T-cell (primary cell): ENCODE results near the gene MICU1. TPM values are rescaled to one million over a fixed set of nuclear protein-coding genes. Genes with fewer than 3 reads are reported as not detected.
"Not testable (repeated sequence)": the region's sequence is repeated elsewhere in the genome, so short reads cannot be mapped to it uniquely, and the experiment has no call there.

Source experiments
- ATAC-seq, 4 experiments: fragments of 200-7000 bp in 3 of 4; fragments of 150-1000 bp in 1 of 4; cut with Tn5 transposase; replicated peaks in 1 of 4; 1 replicate in 3 of 4; 2 replicates in 1 of 4; pipeline ENCODE4 v1.10.0; 2021; ENCODE audit warnings: moderate library complexity in 3 of 4, mild to moderate bottlenecking in 2 of 4, moderate number of reproducible peaks in 1 of 4
- CTCF ChIA-PET, 2 donors: fragments of 300-600 bp; sonication (Branson Sonifier 250); formaldehyde crosslinking; loops; one replicate each; lab custom pipeline; 2022; ENCODE audit warnings: antibody characterized with exemption in 2 of 2; lab: Charles Lee
- POLR2A ChIA-PET, 2 donors: fragments of 300-600 bp; sonication (Branson Sonifier 250); formaldehyde crosslinking; loops; one replicate each; lab custom pipeline; 2022; ENCODE audit warnings: antibody characterized with exemption in 2 of 2; lab: Charles Lee
- DNase-seq, 35 experiments: peaks; one replicate each; pipeline versions ENCODE4 v3.0.0 to v3.0.0-alpha.2; 2013 to 2023
- H3K27ac ChIP-seq: one replicate; pipeline ENCODE4 v1.5.1; 2013; ENCODE audit warnings: low read length
- H3K27me3 ChIP-seq, 2 experiments: replicated peaks in 1 of 2; 1 replicate in 1 of 2; 2 replicates in 1 of 2; pipeline versions ENCODE4 v1.6.1 to v1.7.0; 2013; ENCODE audit warnings: low read length in 1 of 2, mixed read lengths in 1 of 2; ENCODE audit not compliant: control insufficient read depth in 2 of 2, insufficient read depth in 2 of 2; ENCODE audit errors: extremely low read depth in 1 of 2
- H3K36me3 ChIP-seq, 2 donors: 1 replicate in 1 of 2; 2 replicates in 1 of 2; pipeline versions ENCODE4 v1.6.1 to v1.7.0; 2013; ENCODE audit warnings: low read length in 1 of 2; ENCODE audit not compliant: control insufficient read depth in 2 of 2, insufficient read depth in 1 of 2; ENCODE audit errors: extremely low read depth in 1 of 2
- H3K4me1 ChIP-seq, 2 experiments: 1 replicate in 1 of 2; 2 replicates in 1 of 2; pipeline versions ENCODE4 v1.6.1 to v1.7.0; 2013; ENCODE audit warnings: low read length in 2 of 2, mixed read lengths in 1 of 2; ENCODE audit not compliant: insufficient read depth in 2 of 2, control insufficient read depth in 1 of 2; ENCODE audit errors: extremely low read depth in 1 of 2
- H3K4me3 ChIP-seq, 2 donors: 1 replicate in 1 of 2; 2 replicates in 1 of 2; pipeline versions ENCODE4 v1.5.1 to v1.7.0; 2013; ENCODE audit warnings: mild to moderate bottlenecking in 2 of 2, low read length in 1 of 2, moderate library complexity in 1 of 2; ENCODE audit not compliant: control insufficient read depth in 1 of 2; ENCODE audit errors: extremely low read depth in 1 of 2
- H3K9me3 ChIP-seq: 2 replicates; pipeline ENCODE4 v1.7.0; 2013
- H3K27ac Mint-ChIP-seq, 2 donors: one replicate each; pipeline ENCODE4 v1.8.0; 2020 to 2021; ENCODE audit warnings: mild to moderate bottlenecking in 2 of 2, mixed read lengths in 2 of 2
- H3K27me3 Mint-ChIP-seq, 2 donors: one replicate each; pipeline ENCODE4 v1.8.0; 2021 to 2022; ENCODE audit warnings: mixed read lengths in 2 of 2
- H3K36me3 Mint-ChIP-seq: one replicate; pipeline ENCODE4 v1.8.0; 2021; ENCODE audit warnings: mixed read lengths
- H3K4me1 Mint-ChIP-seq, 3 donors: one replicate each; pipeline ENCODE4 v1.8.0; 2020 to 2022; ENCODE audit warnings: mixed read lengths in 3 of 3, mild to moderate bottlenecking in 1 of 3
- H3K4me3 Mint-ChIP-seq, 3 donors: one replicate each; pipeline ENCODE4 v1.8.0; 2020 to 2022; ENCODE audit warnings: mild to moderate bottlenecking in 3 of 3, mixed read lengths in 3 of 3, moderate library complexity in 3 of 3
- H3K9me3 Mint-ChIP-seq, 3 donors: one replicate each; pipeline ENCODE4 v1.8.0; 2020 to 2022; ENCODE audit warnings: mixed read lengths in 3 of 3
- WGBS: methylation state at CpG from one replicate; pipeline ENCODE4 v1.1.5; 2013; ENCODE audit warnings: missing lambda C conversion rate; ENCODE audit not compliant: insufficient coverage; 5-methylcytosine and 5-hydroxymethylcytosine counted together
- total RNA-seq, 35 experiments: library from RNA in 6 of 35; stranded (reverse) in 6 of 35; fragments of 120-200 nt in 1 of 35; gene quantifications; one replicate each; pipeline versions ENCODE4 v1.2.1 to v1.2.4 and lab custom pipeline; 2013 to 2026

The MICU1 gene
- total RNA-seq, 5 donors from 2014 or later (not counting 1 experiment from before 2014, with no cell fraction given) = 16.9 to 23.3 (median 19.9) TPM

- DNase-seq = no peak
- Mint-ChIP-seq H3K9me3 (no peaks in the 10 kb centered on the region), H3K36me3 (peaks cover 24% of the 10 kb centered on the region), H3K27ac (no peak overlapping the region), H3K4me1 (no peaks in the 10 kb centered on the region), H3K4me3 (no peak overlapping the region), H3K27me3 (no peaks in the 10 kb centered on the region)
- H3K36me3 ChIP-seq = no peaks in the 10 kb centered on the region
- no peak for ATAC-seq
- no peaks in the 10 kb centered on the region for H3K4me1 ChIP-seq
- POLR2A ChIA-PET = interaction anchor here (0.5 to 0.6 kb wide), 2 partner anchors 336 to 687 kb away, joined by 3 to 14 read pairs; partner anchors contain the start of gene VSIR (in 1 of the 2)
- no peaks in the 10 kb centered on the region for H3K27me3 ChIP-seq
- no peaks in the 10 kb centered on the region for H3K9me3 ChIP-seq
- no peak overlapping the region for H3K27ac ChIP-seq
- no peak overlapping the region for H3K4me3 ChIP-seq
- CTCF ChIA-PET = no interaction called here
Observed at GRCh38 chr10:72460284-72460876, 165.5 kb downstream of the MICU1 start.

- peaks cover 21% of the 10 kb centered on the region for H3K36me3 Mint-ChIP-seq
- CTCF ChIA-PET = no interaction called here
- no peak for ATAC-seq
- H3K36me3 ChIP-seq = no peaks in the 10 kb centered on the region
- H3K27ac ChIP-seq = no peak overlapping the region
- H3K9me3 Mint-ChIP-seq = no peaks in the 10 kb centered on the region
- no peaks in the 10 kb centered on the region for H3K27me3 Mint-ChIP-seq
- H3K4me1 ChIP-seq = no peaks in the 10 kb centered on the region
- no peak overlapping the region for H3K27ac Mint-ChIP-seq
- no peaks in the 10 kb centered on the region for H3K27me3 ChIP-seq
- WGBS = no CpG with 5 or more reads among the region's 3 CpGs
- no peak overlapping the region for H3K4me3 ChIP-seq
- H3K4me3 Mint-ChIP-seq = no peak overlapping the region
- H3K4me1 Mint-ChIP-seq = no peaks in the 10 kb centered on the region
- no peak for DNase-seq
- no peaks in the 10 kb centered on the region for H3K9me3 ChIP-seq
- POLR2A ChIA-PET = no interaction called here
Observed at GRCh38 chr10:72459301-72459700, 166.6 kb downstream of the MICU1 start.

GRCh38 chr10:72455889-72456595 is 169.8 kb downstream of the MICU1 start:
- Histone ChIP-seq H3K4me3 (no peak overlapping the region), H3K9me3 (no peaks in the 10 kb centered on the region), H3K27ac (no peak overlapping the region), H3K36me3 (no peaks in the 10 kb centered on the region), H3K4me1 (no peaks in the 10 kb centered on the region), H3K27me3 (no peaks in the 10 kb centered on the region)
- Mint-ChIP-seq H3K36me3 (peaks cover 25% of the 10 kb centered on the region), H3K4me3 (no peak overlapping the region), H3K27me3 (no peaks in the 10 kb centered on the region), H3K4me1 (no peaks in the 10 kb centered on the region), H3K27ac (no peak overlapping the region), H3K9me3 (no peaks in the 10 kb centered on the region)
- DNase-seq (no peak), ATAC-seq (no peak)
- POLR2A ChIA-PET = interaction anchor here (0.6 to 0.7 kb wide), 3 partner anchors 13 to 231 kb away, joined by 3 to 6 read pairs (median 5); no protein-coding TSS in a partner anchor
- CTCF ChIA-PET = no interaction called here
- WGBS = 100% methylated on average over 1 of the region's 3 CpGs

GRCh38 chr10:72449941-72450441 is 175.9 kb downstream of the MICU1 start:
- no peaks in the 10 kb centered on the region for H3K9me3 Mint-ChIP-seq
- H3K27me3 Mint-ChIP-seq = no peaks in the 10 kb centered on the region
- Histone ChIP-seq H3K9me3 (no peaks in the 10 kb centered on the region), H3K4me1 (no peaks in the 10 kb centered on the region), H3K4me3 (no peak overlapping the region), H3K27me3 (no peaks in the 10 kb centered on the region), H3K36me3 (no peaks in the 10 kb centered on the region), H3K27ac (no peak overlapping the region)
- no peak overlapping the region for H3K4me3 Mint-ChIP-seq
- H3K4me1 Mint-ChIP-seq = no peaks in the 10 kb centered on the region
- ATAC-seq (no peak), DNase-seq (no peak)
- H3K36me3 Mint-ChIP-seq = peaks cover 29% of the 10 kb centered on the region
- ChIA-PET POLR2A (no interaction called here), CTCF (no interaction called here)
- H3K27ac Mint-ChIP-seq = no peak overlapping the region
- 100% methylated on average over 3 of the region's 6 CpGs for WGBS

- POLR2A ChIA-PET = no interaction called here
Observed at GRCh38 chr10:72445851-72446250, 180.0 kb downstream of the MICU1 start.

GRCh38 chr10:72442969-72443368 is 182.9 kb downstream of the MICU1 start:
- POLR2A ChIA-PET, DNase-seq, H3K27ac ChIP-seq, H3K36me3 ChIP-seq, H3K9me3 ChIP-seq, H3K4me1 Mint-ChIP-seq, CTCF ChIA-PET, H3K27me3 Mint-ChIP-seq, H3K27me3 ChIP-seq, H3K4me3 ChIP-seq, H3K4me1 ChIP-seq, ATAC-seq, H3K27ac Mint-ChIP-seq, H3K4me3 Mint-ChIP-seq, H3K9me3 Mint-ChIP-seq: not testable (repeated sequence)
- peaks cover 24% of the 10 kb centered on the region for H3K36me3 Mint-ChIP-seq
- 100% methylated on average over 1 of the region's 3 CpGs for WGBS

More at GRCh38 chr10:72445851-72446250, 180.0 kb downstream of the MICU1 start:
- Histone ChIP-seq H3K27me3 (no peaks in the 10 kb centered on the region), H3K36me3 (no peaks in the 10 kb centered on the region), H3K27ac (no peak overlapping the region), H3K4me3 (no peak overlapping the region), H3K9me3 (no peaks in the 10 kb centered on the region), H3K4me1 (no peaks in the 10 kb centered on the region)
- no peaks in the 10 kb centered on the region for H3K4me1 Mint-ChIP-seq
- WGBS = no CpG with 5 or more reads among the region's 3 CpGs
- no peak overlapping the region for H3K27ac Mint-ChIP-seq
- ATAC-seq (no peak), DNase-seq (no peak)
- peaks cover 0 to 4% (median 2%) of the 10 kb centered on the region in 3 donors for H3K9me3 Mint-ChIP-seq
- CTCF ChIA-PET = no interaction called here
- no peaks in the 10 kb centered on the region for H3K27me3 Mint-ChIP-seq
- no peak overlapping the region for H3K4me3 Mint-ChIP-seq
- H3K36me3 Mint-ChIP-seq = peaks cover 26% of the 10 kb centered on the region
